PFSK-1 (cell line): ENCODE data around the gene KIAA1328.

Experiments used
- POLR2AphosphoS5 ChIP-seq: IDR thresholded peaks from 2 replicates; pipeline ENCODE4 v1.6.1; 2012; ENCODE audit warnings: low read depth, mild to moderate bottlenecking, control low read depth, low read length, moderate library complexity
- REST ChIP-seq, 2 experiments: IDR thresholded peaks; 2 replicates each; pipeline versions ENCODE4 v1.6.1 to v1.8.0; 2011 to 2012; ENCODE audit warnings: low read depth in 2 of 2, low read length in 2 of 2, control low read depth in 1 of 2, inconsistent platforms in 1 of 2, mild to moderate bottlenecking in 1 of 2, moderate library complexity in 1 of 2; ENCODE audit not compliant: insufficient read depth in 1 of 2

GRCh38 chr18:37272226-37272625 lies 443.3 kb downstream of the KIAA1328 start:
- no peak for TF ChIP-seq POLR2AphosphoS5
- no peak for TF ChIP-seq REST (IDR thresholded peaks at IDR 0.05; ENCODE audit: insufficient read depth in 1 of 2, low read depth in 2 of 2, low read length in 2 of 2)
